GM21576 (cell line): ENCODE measurements around the gene GATA3.

Source experiments
- ATAC-seq: cut with Tn5 transposase; IDR thresholded peaks from one replicate; pipeline ENCODE4 v1.9.1; 2021; ENCODE audit warnings: mild to moderate bottlenecking, moderate library complexity; ENCODE audit not compliant: unreplicated experiment

Gene GATA3

GRCh38 chr10:8063128-8063908 lies 8.8 kb downstream of the GATA3 start:
- ATAC-seq = no peak

- no peak for ATAC-seq
Observed at GRCh38 chr10:8063935-8064334, 9.4 kb downstream of the GATA3 start.

GRCh38 chr10:8064436-8064835 lies 9.9 kb downstream of the GATA3 start:
- no peak for ATAC-seq

- no peak for ATAC-seq
Observed at GRCh38 chr10:8065651-8066050, 11.2 kb downstream of the GATA3 start.

- ATAC-seq = no peak
Observed at GRCh38 chr10:8066124-8066523, 11.6 kb downstream of the GATA3 start.

GRCh38 chr10:8066797-8067196 lies 12.3 kb downstream of the GATA3 start:
- no peak for ATAC-seq

GRCh38 chr10:8069108-8069507 lies 14.6 kb downstream of the GATA3 start:
- no peak for ATAC-seq

- ATAC-seq = no peak
Observed at GRCh38 chr10:8069627-8070026, 15.1 kb downstream of the GATA3 start.

- no peak for ATAC-seq
Observed at GRCh38 chr10:8070440-8070839, 16.0 kb downstream of the GATA3 start.

GRCh38 chr10:8071006-8071405 lies 16.5 kb downstream of the GATA3 start:
- ATAC-seq = no peak

- no peak for ATAC-seq
Observed at GRCh38 chr10:8071666-8072065, 17.2 kb downstream of the GATA3 start.

GRCh38 chr10:8072211-8072610 lies 17.7 kb downstream of the GATA3 start:
- no peak for ATAC-seq

GRCh38 chr10:8073691-8074416 lies 19.4 kb downstream of the GATA3 start:
- no peak for ATAC-seq

GRCh38 chr10:8074881-8075280 lies 20.4 kb downstream of the GATA3 start:
- ATAC-seq = no peak

GRCh38 chr10:8075282-8076260 lies 21.1 kb downstream of the GATA3 start:
- no peak for ATAC-seq

- ATAC-seq = no peak
Observed at GRCh38 chr10:8076933-8077332, 22.4 kb downstream of the GATA3 start.

GRCh38 chr10:8078027-8078426 lies 23.5 kb downstream of the GATA3 start:
- ATAC-seq = no peak

- no peak for ATAC-seq
Observed at GRCh38 chr10:8079126-8079525, 24.6 kb downstream of the GATA3 start.

GRCh38 chr10:8084799-8085198 lies 30.3 kb downstream of the GATA3 start:
- no peak for ATAC-seq

- no peak for ATAC-seq
Observed at GRCh38 chr10:8085251-8085650, 30.8 kb downstream of the GATA3 start.

- ATAC-seq = no peak
Observed at GRCh38 chr10:8086315-8086714, 31.8 kb downstream of the GATA3 start.
